ENCODE data around the gene TATDN2.

Gene TATDN2

DNA sequence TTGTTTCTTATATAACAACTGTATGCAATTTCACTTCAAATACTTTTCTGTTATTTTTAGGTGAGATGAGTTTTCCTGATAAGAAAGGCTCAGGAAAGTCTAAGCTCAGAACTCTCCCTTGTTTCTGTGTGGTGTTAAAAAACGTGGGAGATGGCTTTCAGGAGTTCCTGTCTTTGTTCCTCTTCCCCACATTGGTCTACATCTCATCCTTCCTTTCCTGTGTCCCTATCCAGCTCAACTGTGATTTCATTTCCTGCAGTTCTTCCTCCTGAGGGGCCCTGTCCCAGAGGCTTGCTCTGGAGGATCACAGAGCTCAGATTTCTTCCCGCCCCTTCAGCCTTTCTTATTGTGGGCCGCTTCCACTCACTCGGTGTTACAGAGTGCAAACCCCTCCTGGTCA is 61.5 kb downstream of the TATDN2 start:
- no peak for DNase-seq (ENCODE audit: low spot score)
- in situ Hi-C loops (cut with MboI; ENCODE audit: low sequenced_read_pairs, unreplicated experiment): no loop called here
- TF ChIP-seq, protein P1, sequence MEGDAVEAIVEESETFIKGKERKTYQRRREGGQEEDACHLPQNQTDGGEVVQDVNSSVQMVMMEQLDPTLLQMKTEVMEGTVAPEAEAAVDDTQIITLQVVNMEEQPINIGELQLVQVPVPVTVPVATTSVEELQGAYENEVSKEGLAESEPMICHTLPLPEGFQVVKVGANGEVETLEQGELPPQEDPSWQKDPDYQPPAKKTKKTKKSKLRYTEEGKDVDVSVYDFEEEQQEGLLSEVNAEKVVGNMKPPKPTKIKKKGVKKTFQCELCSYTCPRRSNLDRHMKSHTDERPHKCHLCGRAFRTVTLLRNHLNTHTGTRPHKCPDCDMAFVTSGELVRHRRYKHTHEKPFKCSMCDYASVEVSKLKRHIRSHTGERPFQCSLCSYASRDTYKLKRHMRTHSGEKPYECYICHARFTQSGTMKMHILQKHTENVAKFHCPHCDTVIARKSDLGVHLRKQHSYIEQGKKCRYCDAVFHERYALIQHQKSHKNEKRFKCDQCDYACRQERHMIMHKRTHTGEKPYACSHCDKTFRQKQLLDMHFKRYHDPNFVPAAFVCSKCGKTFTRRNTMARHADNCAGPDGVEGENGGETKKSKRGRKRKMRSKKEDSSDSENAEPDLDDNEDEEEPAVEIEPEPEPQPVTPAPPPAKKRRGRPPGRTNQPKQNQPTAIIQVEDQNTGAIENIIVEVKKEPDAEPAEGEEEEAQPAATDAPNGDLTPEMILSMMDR (IDR thresholded peaks at IDR 0.05; ENCODE audit: borderline replicate concordance, control extremely low read depth, extremely low read depth, insufficient read depth, missing control alignments): no peak

DNA sequence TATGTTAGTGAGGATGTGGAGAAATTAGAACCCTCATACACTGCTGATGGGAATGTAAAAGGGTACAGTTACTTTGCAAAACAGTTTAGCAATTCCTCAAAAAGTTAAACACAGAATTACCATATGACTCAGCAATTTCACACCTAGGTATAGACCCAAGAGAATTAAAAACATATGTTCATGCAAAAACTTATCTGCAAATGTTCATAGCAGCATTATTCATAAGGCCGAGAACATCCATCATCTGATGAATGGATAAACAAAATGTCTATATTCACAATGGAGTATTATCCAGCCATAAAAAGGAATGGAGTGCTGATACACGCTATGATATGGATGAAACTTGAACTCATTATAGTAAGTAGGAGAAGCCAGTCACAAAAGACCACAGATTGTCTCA is 62.3 kb downstream of the TATDN2 start:
- in situ Hi-C loops (cut with MboI; ENCODE audit: low sequenced_read_pairs, unreplicated experiment): no loop called here

DNA sequence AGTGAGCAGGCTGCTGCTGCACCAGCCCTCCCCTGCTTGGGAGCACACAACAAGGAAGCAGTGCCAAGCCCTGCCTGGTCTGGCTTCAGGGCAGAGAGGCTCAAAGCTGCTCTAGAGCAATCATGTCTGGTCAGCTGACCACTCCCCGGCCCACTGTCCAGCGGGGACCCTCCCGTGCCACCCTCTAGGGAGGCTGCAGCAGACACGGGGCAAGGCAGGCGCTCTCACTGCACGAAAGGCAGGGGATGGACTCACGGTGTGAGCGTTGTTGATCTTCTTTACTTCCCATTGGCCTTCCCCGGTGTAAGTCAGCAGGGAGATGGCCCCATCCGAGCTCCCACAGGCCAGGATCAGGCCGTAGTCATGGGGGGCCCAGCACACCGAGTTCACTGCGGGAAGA is 63.5 kb downstream of the TATDN2 start:
- no peak for DNase-seq (ENCODE audit: low spot score)
- TF ChIP-seq, protein P1 (IDR thresholded peaks at IDR 0.05; ENCODE audit: borderline replicate concordance, control extremely low read depth, extremely low read depth, insufficient read depth, missing control alignments): no peak
- in situ Hi-C loops (cut with MboI; ENCODE audit: low sequenced_read_pairs, unreplicated experiment): no loop called here

More for the DNA sequence above, 62.3 kb downstream of the TATDN2 start:
- no peak for DNase-seq (ENCODE audit: low spot score)
- TF ChIP-seq, protein P1 (IDR thresholded peaks at IDR 0.05; ENCODE audit: borderline replicate concordance, control extremely low read depth, extremely low read depth, insufficient read depth, missing control alignments): no peak

DNA sequence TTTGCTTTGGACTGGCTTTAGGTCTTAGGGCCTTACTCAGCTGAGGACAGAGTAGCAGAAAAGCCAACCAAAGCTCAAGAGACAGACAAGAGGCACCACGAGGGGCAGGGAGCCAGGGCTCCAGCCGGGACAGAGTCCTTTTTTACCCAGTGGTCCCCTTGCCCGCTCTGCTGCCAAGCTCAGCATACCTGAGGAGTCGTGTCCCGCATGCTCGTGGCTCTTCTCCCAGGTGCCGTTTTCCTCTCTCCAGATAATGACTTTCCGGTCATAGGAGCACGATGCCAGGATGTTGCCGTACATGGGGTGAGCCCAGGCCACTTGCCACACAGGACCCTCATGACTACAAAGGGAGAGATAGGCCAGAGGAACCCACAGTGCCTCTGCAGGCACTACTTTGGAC is 64.1 kb downstream of the TATDN2 start:
- in situ Hi-C loops (cut with MboI; ENCODE audit: low sequenced_read_pairs, unreplicated experiment): no loop called here
- TF ChIP-seq, protein P1 (IDR thresholded peaks at IDR 0.05; ENCODE audit: borderline replicate concordance, control extremely low read depth, extremely low read depth, insufficient read depth, missing control alignments): no peak
- no peak for DNase-seq (ENCODE audit: low spot score)

DNA sequence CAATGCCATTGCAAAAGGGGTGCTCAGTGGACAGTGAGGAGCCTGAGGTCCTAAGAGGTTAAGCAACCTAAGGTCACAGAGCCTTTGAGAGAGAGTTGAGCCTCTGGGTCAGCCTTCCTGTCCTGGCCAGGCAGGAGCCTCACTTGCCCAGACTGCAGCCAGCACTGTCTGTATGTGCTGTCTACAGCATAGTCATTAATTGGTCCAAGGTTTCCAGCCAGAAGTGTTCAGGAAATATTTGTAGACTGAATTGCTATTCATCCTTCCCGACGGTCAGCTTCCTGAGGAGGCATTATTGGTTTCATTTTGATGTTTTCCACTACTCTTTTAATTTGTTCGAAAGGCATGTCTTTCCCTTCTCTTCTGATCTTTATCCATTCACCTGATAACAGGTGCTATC is 64.6 kb downstream of the TATDN2 start:
- TF ChIP-seq, protein P1 (IDR thresholded peaks at IDR 0.05; ENCODE audit: borderline replicate concordance, control extremely low read depth, extremely low read depth, insufficient read depth, missing control alignments): no peak
- no peak for DNase-seq (ENCODE audit: low spot score)
- in situ Hi-C loops (cut with MboI; ENCODE audit: low sequenced_read_pairs, unreplicated experiment): no loop called here

DNA sequence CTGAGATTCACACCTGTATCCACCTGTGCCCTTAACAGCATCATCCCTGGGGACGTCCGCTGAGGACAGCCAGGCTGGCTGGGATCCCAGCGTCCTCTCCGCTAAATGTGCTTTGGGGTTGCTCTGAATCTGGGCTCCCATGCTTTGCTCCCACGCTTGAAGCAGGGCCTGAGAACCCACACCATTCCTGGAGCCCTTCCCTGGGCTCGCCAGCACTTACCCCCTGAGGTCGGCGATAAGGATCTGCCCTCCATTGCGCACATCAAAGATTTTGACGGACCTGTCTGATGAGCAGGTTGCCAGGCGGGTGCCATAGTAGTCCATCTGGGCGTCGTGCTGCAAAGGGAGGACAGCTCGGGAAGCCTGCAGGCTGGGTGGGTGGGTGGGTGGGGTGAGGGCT is 66.8 kb downstream of the TATDN2 start:
- DNase-seq (ENCODE audit: low spot score): no peak
- in situ Hi-C loops (cut with MboI; ENCODE audit: low sequenced_read_pairs, unreplicated experiment): no loop called here
- TF ChIP-seq, protein P1 (IDR thresholded peaks at IDR 0.05; ENCODE audit: borderline replicate concordance, control extremely low read depth, extremely low read depth, insufficient read depth, missing control alignments): no peak
